ENCODE measurements around the gene MACROD2.
"Not testable (repeated sequence)": the region's sequence is repeated elsewhere in the genome, so short reads cannot be mapped to it uniquely, and the experiment has no call there.

MACROD2 gene

GRCh38 chr20:14981486-14981885 is 986.2 kb downstream of the MACROD2 start:
- DNase-seq: not testable (repeated sequence)

- not testable (repeated sequence) for DNase-seq
These were observed 987.0 kb downstream of the MACROD2 start for GRCh38 chr20:14982324-14982723.

- DNase-seq: no peak
These were observed 989.0 kb downstream of the MACROD2 start for GRCh38 chr20:14984305-14984704.

GRCh38 chr20:14984768-14985622 is 989.7 kb downstream of the MACROD2 start:
- no peak for DNase-seq

- no peak for DNase-seq
These were observed 990.8 kb downstream of the MACROD2 start for GRCh38 chr20:14986026-14986655.

GRCh38 chr20:14986656-14987055 is 991.3 kb downstream of the MACROD2 start:
- no peak for DNase-seq

GRCh38 chr20:14989535-14990290 is 994.4 kb downstream of the MACROD2 start:
- DNase-seq: no peak

- DNase-seq: no peak
These were observed 995.7 kb downstream of the MACROD2 start for GRCh38 chr20:14991023-14991422.

GRCh38 chr20:14992153-14992552 is 996.8 kb downstream of the MACROD2 start:
- no peak for DNase-seq

- no peak for DNase-seq
These were observed 997.6 kb downstream of the MACROD2 start for GRCh38 chr20:14992961-14993360.

GRCh38 chr20:14996883-14997672 is 1001.8 kb downstream of the MACROD2 start:
- no peak for DNase-seq

- no peak for DNase-seq
These were observed 1002.5 kb downstream of the MACROD2 start for GRCh38 chr20:14997791-14998190.

GRCh38 chr20:15005300-15005986 is 1010.1 kb downstream of the MACROD2 start:
- no peak for DNase-seq

GRCh38 chr20:15011631-15012030 is 1016.3 kb downstream of the MACROD2 start:
- no peak for DNase-seq

- no peak for DNase-seq
These were observed 1017.2 kb downstream of the MACROD2 start for GRCh38 chr20:15012566-15012965.

GRCh38 chr20:15016875-15017274 is 1021.6 kb downstream of the MACROD2 start:
- not testable (repeated sequence) for DNase-seq

- DNase-seq: no peak
These were observed 1023.6 kb downstream of the MACROD2 start for GRCh38 chr20:15018966-15019365.

GRCh38 chr20:15020845-15021244 is 1025.5 kb downstream of the MACROD2 start:
- no peak for DNase-seq

- DNase-seq: no peak
These were observed 1027.6 kb downstream of the MACROD2 start for GRCh38 chr20:15022921-15023320.

GRCh38 chr20:15026759-15027158 is 1031.4 kb downstream of the MACROD2 start:
- no peak for DNase-seq

GRCh38 chr20:15030826-15031225 is 1035.5 kb downstream of the MACROD2 start:
- no peak for DNase-seq

All from activated CD4-positive, alpha-beta T cell treated with anti-CD3 and anti-CD28 coated beads for 1 hour (primary cell).